ENCODE data around the gene RCCD1. TPM values are rescaled to one million over a fixed set of nuclear protein-coding genes. Genes with fewer than 3 reads are reported as not detected.
A peak's percentile ranks its signal among the peaks of the same experiment; 100 is the strongest.

Gene RCCD1
- total RNA-seq, 1 donor from 2014 or later: 19.7 TPM

DNA sequence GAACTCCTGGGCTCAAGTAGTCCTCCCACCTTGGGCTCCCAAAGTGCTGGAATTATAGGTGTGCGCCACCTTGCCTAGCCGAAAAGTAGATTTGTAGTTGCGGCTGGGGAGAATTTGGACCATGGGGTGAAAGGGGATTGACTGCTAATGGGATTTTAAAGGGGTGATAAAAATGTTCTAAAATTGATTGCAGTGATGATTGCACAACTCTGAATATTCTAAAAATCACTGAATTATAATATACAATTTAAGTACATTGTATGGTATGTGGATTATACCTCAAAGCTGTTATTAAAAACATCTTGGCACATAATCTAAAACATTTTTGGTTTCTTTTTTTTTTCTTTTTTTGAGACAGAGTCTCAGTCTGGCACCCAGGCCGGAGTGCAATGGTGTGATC, 35.8 kb downstream of the RCCD1 start:
- Histone ChIP-seq H3K4me2 (no peak overlapping the region), H3K36me3 (no peaks in the 10 kb centered on the region), H3K27me3 (no peaks in the 10 kb centered on the region), H3K9me3 (ENCODE audit: low read depth) (no peaks in the 10 kb centered on the region), H3K79me2 (ENCODE audit: low read depth) (peaks cover 96% of the 10 kb centered on the region), H2AFZ (replicated peaks) (no peak overlapping the region), H3K4me3 (no peak overlapping the region), H3K4me1 (peaks cover 26% of the 10 kb centered on the region), H4K20me1 (ENCODE audit: low read depth) (peaks cover 81% of the 10 kb centered on the region), H3F3A (ENCODE audit: low read depth) (peaks cover 18% of the 10 kb centered on the region), H3K9ac (no peak overlapping the region), H3K27ac (no peak overlapping the region)
- TF ChIP-seq EZH2 (IDR thresholded peaks at IDR 0.05) (no peak), EZH2phosphoT487 (IDR thresholded peaks at IDR 0.05) (no peak)
- TF ChIP-seq, protein P1, sequence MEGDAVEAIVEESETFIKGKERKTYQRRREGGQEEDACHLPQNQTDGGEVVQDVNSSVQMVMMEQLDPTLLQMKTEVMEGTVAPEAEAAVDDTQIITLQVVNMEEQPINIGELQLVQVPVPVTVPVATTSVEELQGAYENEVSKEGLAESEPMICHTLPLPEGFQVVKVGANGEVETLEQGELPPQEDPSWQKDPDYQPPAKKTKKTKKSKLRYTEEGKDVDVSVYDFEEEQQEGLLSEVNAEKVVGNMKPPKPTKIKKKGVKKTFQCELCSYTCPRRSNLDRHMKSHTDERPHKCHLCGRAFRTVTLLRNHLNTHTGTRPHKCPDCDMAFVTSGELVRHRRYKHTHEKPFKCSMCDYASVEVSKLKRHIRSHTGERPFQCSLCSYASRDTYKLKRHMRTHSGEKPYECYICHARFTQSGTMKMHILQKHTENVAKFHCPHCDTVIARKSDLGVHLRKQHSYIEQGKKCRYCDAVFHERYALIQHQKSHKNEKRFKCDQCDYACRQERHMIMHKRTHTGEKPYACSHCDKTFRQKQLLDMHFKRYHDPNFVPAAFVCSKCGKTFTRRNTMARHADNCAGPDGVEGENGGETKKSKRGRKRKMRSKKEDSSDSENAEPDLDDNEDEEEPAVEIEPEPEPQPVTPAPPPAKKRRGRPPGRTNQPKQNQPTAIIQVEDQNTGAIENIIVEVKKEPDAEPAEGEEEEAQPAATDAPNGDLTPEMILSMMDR (IDR thresholded peaks at IDR 0.05): no peak
- Mint-ChIP-seq H3K27ac (no peak overlapping the region), H3K9me3 (no peaks in the 10 kb centered on the region), H3K36me3 (peaks cover 7% of the 10 kb centered on the region), H3K4me3 (no peak overlapping the region), H3K4me1 (peaks cover 37% of the 10 kb centered on the region), H3K27me3 (ENCODE audit: insufficient read depth, low read depth) (peaks cover 4% of the 10 kb centered on the region)
- no peak for DNase-seq (ENCODE audit: low spot score)

DNA sequence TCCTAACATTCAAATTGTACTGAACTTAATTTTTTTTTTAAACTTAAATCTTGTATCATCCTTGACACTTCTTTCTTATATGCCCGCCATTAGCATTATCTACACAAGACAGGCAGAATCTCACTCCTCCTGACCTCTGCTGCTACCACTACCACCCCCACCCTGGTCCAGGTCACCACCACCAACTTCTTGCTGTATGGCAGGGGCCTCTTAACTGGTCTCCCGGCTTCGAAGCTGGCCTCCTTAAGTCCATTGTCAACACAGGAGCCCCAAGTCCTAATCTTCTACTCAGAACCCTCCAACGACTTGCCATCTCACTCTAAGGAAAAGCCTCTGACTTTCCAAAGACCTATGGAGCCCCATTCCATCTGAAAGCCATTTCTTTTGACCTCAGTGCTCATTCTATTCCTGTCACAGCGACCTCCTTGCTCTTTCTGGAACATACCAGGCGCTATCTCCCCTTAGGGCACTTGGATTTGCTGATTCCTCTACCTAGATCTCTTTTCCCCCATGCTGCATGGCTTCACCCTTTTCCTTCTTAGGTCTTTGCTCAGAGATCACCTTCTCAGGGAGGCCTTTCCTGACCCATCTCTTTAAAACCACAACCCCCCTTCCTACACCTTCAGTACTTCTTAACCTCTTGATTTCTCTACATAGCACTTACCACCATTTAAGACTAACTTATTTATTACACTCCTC, 37.1 kb downstream of the RCCD1 start:
- H3K79me2 ChIP-seq (ENCODE audit: low read depth): peaks cover 96% of the 10 kb centered on the region
- peaks cover 4% of the 10 kb centered on the region for H3K27me3 Mint-ChIP-seq (ENCODE audit: insufficient read depth, low read depth)
- peaks cover 7% of the 10 kb centered on the region for H3K36me3 Mint-ChIP-seq
- H3K4me3 Mint-ChIP-seq: peak overlapping the region; percentile 4
- no peak overlapping the region for H3K27ac Mint-ChIP-seq
- H3K27me3 ChIP-seq: no peaks in the 10 kb centered on the region
- H3K9me3 ChIP-seq (ENCODE audit: low read depth): no peaks in the 10 kb centered on the region
- H2AFZ ChIP-seq (replicated peaks): no peak overlapping the region
- peaks cover 68% of the 10 kb centered on the region for H4K20me1 ChIP-seq (ENCODE audit: low read depth)
- H3K4me1 Mint-ChIP-seq: peaks cover 43% of the 10 kb centered on the region
- no peak for DNase-seq (ENCODE audit: low spot score)
- peak overlapping the region; percentile 89 for H3K4me2 ChIP-seq
- H3K9ac ChIP-seq: no peak overlapping the region
- H3F3A ChIP-seq (ENCODE audit: low read depth): peaks cover 18% of the 10 kb centered on the region
- H3K9me3 Mint-ChIP-seq: no peaks in the 10 kb centered on the region
- no peaks in the 10 kb centered on the region for H3K36me3 ChIP-seq
- H3K4me3 ChIP-seq: no peak overlapping the region
- TF ChIP-seq, protein P1 (IDR thresholded peaks at IDR 0.05): no peak
- TF ChIP-seq EZH2 (IDR thresholded peaks at IDR 0.05) (no peak), EZH2phosphoT487 (IDR thresholded peaks at IDR 0.05) (no peak)
- no peak overlapping the region for H3K27ac ChIP-seq
- H3K4me1 ChIP-seq: peaks cover 26% of the 10 kb centered on the region

DNA sequence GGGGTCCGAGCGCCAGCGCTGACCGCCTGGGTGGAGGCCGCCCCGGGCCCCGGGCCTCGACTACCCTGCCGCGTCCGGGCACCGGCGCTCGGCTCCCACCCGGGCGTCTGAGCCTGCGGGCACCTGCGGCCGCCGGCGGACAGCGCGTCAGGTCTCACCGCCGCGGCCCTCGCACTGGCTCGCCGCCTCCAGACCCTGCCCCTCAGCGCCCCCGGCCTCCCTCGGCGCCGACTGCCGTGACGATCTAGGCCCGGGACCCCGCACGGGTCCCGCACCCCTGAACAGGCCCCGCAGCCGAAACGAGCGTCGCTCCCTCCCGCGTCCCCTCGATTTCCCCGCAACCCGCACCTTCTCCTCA, 39.4 kb downstream of the RCCD1 start:
- no peaks in the 10 kb centered on the region for H3K27me3 ChIP-seq
- peaks cover 12% of the 10 kb centered on the region for H3K4me1 ChIP-seq
- peaks cover 16% of the 10 kb centered on the region for H3F3A ChIP-seq (ENCODE audit: low read depth)
- Mint-ChIP-seq H3K27me3 (ENCODE audit: insufficient read depth, low read depth) (peaks cover 5% of the 10 kb centered on the region), H3K36me3 (peaks cover 14% of the 10 kb centered on the region), H3K9me3 (no peaks in the 10 kb centered on the region), H3K27ac (peak overlapping the region; percentile 98), H3K4me3 (peak overlapping the region; percentile 100), H3K4me1 (peaks cover 30% of the 10 kb centered on the region)
- peak overlapping the region; percentile 89 for H3K4me2 ChIP-seq
- no peaks in the 10 kb centered on the region for H3K36me3 ChIP-seq
- peak overlapping the region; percentile 92 for H3K4me3 ChIP-seq
- TF ChIP-seq EZH2 (IDR thresholded peaks at IDR 0.05) (no peak), EZH2phosphoT487 (IDR thresholded peaks at IDR 0.05) (no peak)
- TF ChIP-seq, protein P1 (IDR thresholded peaks at IDR 0.05): no peak
- peaks cover 45% of the 10 kb centered on the region for H4K20me1 ChIP-seq (ENCODE audit: low read depth)
- no peak overlapping the region for H3K27ac ChIP-seq
- peaks cover 73% of the 10 kb centered on the region for H3K79me2 ChIP-seq (ENCODE audit: low read depth)
- H3K9me3 ChIP-seq (ENCODE audit: low read depth): no peaks in the 10 kb centered on the region
- peak overlapping the region; percentile 80 for H3K9ac ChIP-seq
- peak overlapping the region; percentile 89 for H2AFZ ChIP-seq (replicated peaks)
- DNase-seq (ENCODE audit: low spot score): peak; percentile 59

Measured in neural progenitor cell (in vitro differentiated cells).